Hematopoietic multipotent progenitor cell treated with erythropoietin and hydrocortisone succinate and interleukin-3 and kit ligand, for 6 days (in vitro differentiated cells): ENCODE measurements around the gene CROT.
A peak's percentile ranks its signal among the peaks of the same experiment; 100 is the strongest.

Source experiments
- DNase-seq: peaks from one replicate; pipeline ENCODE4 v3.0.0-alpha.2; 2015

CROT gene

DNA sequence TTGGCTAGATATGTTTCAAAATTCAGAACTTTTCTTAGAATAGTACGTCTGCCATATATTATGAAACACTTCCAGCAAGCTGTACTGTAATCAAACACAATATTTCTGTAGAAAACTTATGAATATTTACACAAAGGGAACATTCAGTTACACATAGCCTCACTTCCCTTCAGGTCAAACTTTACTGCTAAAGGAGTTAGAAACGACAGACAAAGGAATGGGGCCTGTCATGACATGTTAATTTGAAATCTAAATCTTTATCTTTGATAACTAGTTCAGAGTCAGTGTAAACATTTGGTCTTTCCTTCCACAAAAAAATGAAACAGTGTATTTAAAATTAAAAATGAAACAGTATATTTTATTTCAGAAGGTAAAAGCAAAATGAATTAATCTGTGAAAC, 1.0 kb upstream of the CROT start:
- peak; percentile 23 for DNase-seq

DNA sequence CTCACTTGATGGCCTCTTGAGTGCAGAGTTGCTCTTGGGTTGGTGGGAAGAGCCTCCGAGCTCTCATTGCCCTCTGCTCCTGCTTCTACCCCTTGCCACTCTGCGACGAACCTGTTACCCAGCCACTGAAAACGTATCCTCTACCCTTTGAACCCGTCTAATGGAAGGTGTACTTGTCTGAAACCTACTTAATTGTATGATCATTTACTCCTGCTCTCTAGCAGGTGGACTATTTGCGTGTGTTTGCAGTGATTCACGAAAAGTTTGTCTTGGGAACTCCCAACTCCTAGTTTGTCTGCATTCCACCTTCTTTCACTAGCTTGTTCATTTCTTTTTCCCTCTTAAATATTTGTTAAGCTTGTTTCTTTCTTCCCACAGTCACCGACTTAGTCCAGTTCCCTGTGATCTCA, 503 bp downstream of the CROT start:
- peak; percentile 24 for DNase-seq

DNA sequence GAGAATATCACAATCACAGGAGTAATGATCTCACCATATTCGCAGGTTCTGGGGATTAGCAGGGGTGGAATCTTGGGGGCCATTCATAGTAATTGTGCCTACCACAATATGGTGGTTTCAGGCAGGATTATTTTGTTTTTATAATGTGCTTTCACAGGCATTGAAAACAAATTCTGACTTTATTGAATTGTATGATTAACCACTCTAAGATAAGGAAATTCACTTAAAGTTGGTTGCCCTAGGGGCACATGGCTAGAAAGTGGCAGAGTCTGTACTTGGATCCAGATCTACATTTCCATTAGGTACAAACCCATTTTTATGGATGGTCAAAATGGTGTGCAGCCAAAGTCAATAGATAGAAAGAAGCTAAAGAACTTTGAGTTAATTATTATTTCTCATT, 1.7 kb downstream of the CROT start:
- no peak for DNase-seq

DNA sequence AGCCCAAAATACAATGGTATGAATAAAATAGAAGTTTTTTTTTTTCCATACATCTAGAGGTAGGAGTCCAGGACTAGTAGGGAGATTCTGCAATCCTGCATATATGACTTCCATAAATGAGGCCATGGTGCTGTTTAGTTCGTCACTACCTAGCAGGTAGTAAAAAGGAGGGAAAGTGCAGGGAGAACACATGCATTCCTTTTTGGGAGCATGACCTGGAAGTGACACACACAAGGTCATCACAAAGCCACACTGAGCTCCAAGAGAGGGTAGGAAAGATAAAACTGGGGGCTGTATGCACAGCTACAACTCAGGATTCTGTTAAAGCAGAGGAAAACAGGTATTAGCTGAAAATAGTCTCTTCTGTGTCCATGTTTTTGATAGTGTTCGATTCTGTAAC, 2.2 kb downstream of the CROT start:
- DNase-seq = no peak

DNA sequence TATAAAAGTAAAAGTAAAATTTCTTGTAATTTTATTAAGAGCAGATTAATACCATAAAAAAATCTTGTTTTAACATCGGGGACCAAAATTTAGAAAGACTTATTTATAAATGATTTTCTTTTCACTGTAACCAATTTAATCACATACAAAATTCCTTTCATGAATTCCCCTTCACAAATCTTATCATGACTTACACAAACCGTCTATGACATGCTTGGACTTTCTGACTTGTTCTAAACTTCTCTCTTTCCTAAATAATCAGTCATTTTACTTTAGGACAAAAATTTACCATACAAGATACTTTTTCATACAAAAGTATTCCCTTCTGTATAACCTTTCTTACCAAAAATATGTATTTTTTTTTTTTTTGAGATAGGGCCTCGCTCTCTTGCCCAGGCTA, 9.3 kb downstream of the CROT start:
- peak; percentile 54 for DNase-seq

DNA sequence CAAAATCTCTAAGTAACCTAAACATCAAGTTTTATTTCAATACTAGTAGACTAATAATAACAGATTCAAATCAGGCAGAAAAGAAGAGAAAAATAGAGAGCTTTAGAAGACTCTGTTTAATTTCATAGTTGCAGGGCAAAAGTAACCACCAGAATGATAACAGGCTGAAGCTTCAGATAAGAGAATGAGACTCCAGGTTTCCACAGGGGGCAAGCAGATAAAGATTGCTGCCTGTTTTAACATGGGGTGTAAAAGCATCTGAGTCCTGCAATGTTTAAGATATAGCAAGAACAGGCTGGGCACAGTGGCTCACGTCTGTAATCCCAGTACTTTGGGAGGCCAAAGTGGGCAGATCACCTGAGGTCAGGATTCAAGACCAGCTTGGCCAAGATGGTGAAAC, 11.0 kb downstream of the CROT start:
- DNase-seq = peak; percentile 77

DNA sequence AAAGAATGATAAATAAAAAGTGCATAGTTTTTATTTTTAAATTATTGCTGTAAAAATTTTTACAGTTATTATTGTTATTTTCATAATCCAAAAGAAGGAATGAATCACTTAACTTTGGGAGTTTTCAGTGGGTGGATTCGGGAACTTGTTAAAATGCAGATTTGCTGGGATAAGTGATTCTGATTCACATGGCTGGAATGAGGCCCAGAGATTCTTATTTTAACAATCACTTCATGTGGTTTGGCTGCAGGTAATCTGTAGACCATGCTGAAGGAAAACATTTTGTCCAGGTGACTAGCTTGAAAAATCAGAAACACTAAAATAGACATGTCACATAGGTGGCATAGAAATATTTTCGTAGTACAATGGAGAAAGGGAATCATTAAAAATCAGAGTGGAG, 13.9 kb downstream of the CROT start:
- no peak for DNase-seq

DNA sequence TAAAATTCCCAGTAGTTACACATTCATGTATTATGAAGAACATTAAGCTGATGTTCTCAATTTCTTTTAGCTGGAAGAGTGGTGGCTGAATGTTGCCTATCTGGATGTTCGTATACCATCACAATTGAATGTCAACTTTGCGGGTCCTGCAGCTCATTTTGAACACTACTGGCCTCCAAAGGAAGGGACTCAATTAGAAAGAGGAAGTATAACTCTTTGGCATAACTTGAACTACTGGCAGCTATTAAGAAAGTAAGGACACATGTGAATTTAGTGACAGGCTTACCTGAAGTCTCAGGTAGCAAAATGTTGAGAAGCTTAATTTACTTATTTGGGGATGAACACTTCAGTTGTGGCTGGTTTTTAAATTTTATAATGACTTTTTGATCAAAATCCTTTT, 15.9 kb downstream of the CROT start:
- no peak for DNase-seq

DNA sequence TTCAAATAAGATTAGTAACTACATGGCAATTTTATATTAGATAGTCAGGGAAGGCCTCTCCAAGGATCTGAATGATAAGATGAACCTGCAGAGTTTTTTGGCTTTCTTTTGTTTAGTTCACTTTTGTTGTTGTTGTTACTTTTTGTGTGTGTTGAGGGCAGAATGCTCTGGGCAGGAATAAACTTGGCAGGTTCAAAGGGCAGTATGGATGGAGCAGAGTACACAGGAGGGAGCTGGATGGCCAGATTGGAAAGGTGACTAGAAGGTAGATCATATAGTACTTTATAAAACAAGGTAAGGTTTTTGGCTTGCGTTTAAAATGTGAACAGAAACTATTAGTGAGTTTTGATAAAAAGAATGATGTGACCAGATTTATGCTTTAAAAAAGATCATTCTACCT, 17.9 kb downstream of the CROT start:
- DNase-seq = no peak

DNA sequence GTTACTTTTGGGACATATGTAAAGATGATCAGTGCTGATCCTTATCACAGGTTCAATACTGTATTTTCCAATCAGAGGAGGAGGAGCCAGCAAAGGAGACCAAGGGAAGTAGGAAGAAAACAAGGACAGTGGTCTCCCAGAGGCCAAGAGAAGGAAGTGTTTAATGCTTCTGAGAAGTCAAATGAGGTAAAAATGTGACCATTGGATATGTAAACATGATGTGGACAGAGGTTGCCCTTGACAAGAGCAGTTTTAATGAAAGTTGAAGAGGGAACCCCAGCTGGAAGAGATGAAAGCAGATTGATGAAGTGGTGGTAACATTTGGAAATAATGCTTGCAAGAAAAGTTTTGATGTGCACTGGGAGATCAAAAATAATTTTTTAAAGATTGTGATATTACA, 18.8 kb downstream of the CROT start:
- no peak for DNase-seq

DNA sequence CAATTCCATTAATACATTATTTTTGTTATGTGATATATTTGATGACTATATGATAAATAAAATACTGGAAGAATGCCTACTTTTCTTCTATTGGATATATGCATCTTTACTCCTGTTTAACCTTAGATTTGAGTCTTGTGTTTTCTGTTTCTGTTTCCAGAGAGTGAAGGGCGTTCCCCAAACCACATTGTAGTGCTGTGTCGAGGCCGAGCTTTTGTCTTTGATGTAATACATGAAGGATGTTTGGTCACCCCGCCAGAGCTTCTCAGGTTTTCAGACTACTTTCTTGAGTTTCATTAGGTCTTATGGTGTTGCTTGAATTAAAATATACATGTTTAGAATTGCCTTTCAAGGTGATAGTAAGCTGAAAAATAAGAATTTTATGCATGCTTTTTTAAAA, 23.8 kb downstream of the CROT start:
- DNase-seq = no peak

DNA sequence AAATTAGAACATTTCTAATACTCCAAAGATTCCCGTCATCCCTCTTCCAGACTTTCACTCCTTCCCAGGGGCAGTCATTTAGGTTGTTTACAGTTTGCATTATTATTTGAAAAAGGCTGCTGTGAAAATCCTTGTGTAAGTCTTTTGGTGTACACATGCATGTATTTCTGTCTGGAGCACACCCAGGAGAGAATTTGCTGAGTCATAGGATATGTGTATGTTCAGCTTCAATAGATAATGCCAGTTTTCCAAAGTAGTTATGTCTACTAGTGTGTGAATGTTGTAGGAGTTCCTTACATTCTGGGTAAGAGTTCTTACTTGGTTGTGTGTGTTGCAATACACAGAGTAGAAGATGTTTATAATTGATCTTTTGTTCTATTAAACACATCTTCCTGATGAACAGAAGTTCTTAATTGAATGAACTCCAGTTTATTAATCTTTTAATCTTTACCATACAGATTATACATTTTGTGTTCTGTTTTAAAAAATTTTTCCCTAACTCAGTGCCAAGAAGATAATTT, 25.3 kb downstream of the CROT start:
- peak; percentile 75 for DNase-seq

DNA sequence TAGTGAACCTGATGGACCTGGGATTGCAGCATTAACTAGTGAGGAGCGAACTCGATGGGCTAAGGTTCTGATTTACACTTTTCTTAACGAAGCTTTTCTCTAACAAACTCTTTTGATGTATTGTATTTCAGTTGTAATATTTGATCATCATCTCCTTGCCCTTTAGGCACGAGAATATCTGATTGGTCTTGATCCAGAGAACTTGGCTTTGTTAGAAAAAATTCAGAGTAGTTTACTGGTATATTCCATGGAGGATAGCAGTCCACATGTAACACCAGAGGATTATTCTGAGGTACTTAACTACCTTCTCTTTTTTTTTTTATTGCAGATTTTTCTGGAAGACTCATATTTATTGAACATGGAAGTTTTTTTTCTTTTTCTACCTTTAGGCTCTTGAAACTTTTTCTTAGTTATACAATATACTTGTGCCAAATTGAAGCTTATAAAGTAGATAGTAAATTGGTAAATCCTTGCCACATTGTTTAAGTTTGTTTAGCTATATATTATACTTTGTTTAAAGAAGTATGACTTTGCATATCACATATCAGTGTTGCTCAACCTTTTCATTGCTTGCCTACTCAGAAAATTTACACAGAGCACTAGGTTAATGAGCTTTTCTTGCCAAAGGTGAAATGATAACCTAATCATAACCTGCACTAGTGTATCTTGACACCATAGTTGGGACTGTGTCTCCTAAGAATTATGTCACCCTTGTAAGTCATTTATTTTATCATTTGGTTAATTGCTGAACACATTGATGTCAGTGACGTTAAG, 30.4 kb downstream of the CROT start:
- no peak for DNase-seq

DNA sequence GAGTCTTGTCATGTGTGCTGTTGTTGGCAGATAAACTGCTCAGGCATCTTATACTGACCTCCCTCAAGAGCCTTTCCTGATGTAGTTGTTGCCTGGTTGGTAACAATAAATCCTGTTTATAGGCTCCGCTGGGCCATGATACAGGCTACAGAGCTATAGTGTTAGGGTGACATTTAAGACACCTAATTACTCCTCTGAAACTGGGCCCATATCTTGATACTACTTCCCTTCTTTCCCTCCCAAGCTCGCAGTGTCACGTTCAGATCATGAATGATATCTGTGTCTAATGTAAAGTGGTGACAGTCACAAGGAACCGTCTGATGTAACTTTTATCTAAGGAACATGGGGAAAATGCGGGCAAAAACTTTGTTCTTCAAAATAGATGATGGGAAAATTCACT, 35.4 kb downstream of the CROT start:
- no peak for DNase-seq

DNA sequence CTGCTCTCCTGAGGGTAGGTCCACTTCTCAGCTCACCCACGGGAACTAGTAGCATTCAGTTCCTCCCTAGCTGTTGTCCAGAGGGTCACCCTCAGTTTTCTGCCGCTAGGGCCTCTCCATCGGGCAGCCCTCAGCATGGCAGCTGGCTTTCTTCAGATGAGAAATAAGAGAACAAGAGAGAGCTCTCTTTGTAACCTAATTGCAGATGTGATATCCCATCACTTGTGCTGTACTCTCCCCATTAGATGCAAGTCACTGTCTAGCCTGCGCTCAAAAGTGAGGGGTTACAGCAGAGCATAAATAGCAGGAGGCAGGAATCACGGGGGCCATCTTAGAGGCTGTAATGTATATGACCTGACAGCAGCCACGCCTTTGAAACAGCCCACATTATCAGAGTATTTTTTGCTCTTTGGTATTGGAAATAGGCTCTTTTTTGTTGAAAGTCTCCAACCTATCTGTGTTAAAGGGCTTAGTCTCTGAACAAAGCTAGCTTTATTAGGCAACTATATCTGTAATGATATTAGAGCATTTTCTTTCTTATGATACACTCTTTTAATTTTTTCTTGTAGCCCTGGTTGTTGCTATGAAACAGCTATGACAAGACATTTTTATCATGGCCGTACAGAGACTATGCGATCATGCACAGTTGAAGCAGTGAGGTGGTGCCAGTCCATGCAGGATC, 45.7 kb downstream of the CROT start:
- DNase-seq = no peak

DNA sequence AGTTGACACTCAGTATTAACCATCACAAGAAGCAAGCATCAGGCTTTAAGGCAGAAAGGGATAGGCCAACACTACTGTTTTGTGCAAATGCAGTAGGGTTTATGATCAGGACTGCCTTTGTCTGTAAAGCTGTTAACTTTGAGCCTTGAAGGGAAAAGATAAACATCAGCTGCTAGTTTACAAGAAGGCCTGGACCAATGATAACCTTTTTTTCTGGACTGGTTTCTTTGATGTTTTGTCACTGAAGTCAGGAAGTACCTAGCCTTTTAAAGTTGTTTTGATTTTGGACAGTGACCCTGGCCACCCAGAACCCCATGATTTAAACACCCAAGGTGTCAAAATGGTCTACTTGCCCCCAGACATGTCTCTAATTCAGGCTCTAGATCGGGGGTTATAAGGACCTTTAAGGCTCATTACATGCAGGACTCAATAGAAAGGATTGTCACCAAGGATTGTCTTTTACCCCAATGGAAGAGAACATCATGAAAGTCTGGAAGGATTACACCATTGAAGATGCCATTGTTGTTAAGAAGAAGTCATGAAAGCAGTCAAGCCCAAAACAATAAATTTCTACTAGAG, 50.1 kb downstream of the CROT start:
- no peak for DNase-seq

DNA sequence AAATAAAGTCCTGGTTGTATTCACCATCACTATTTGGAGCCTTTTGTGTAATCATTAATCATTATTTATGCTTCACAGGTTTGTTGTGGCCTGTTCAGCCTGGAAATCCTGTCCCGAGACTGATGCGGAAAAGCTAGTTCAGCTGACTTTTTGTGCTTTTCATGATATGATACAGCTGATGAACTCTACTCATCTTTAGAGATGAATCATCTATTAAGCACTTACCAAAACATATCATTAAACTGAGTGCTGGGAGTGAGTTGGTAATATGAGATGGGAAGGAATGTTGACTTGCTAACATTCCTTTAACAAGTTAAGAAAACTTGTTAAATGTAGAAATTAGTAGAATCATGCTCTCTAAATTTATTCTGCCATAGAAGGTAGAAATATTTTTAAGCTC, 53.0 kb downstream of the CROT start:
- DNase-seq = no peak

DNA sequence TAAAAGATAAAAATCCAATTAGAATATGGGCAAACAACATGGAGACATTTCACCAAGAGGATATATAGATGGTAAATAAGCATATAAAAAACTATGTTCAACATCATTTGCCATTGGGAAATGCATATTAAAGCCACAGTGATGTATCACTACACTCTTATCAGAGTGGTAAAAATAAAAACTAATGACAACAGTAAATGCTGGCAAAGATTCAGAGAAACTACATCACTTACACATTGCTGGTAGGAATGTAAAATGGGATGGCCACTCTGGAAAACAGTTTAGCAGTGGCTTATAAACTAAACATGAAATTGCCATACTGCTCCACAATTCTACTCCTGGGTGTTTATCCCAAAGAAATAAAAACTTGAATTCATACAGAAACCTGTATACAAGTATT, 59.2 kb downstream of the CROT start:
- DNase-seq = no peak

DNA sequence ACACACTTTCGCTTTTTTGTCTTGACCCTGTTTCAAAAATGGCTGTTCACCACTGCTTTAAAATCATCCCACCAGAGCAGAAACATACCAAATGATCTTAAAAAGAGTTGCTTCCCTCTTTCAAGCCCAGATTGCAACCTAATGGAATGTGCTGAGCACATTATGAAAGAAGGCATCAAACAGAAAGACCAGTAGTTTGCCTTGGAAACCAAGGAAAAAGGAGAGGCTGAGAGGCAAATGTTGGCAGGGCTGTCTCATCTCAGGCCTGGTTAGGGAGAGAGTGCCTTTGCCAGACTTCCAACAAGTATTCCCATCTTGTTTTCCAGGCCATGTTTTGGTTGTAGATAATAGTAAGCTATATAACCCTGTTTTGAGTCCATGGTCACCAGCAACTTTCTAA, 65.7 kb downstream of the CROT start:
- no peak for DNase-seq

DNA sequence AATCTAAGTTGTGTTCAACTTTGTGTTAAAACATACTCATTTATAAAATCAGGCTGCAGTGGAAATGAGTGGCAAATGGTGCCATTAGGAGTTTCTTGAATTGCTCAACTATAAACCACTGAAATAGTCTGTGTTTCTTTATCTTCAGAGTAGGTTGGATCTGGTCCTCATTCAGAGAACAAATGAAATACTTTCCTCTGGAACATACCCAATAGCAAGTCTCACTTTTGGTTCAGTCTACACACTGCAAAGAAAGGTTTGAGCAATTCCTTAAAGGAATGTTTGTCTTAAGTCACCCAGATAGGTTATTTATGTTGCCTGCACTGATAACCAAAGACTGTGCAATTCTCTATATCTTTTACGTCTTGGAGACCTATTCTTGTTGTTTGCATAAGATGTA, 67.6 kb downstream of the CROT start:
- DNase-seq = no peak

DNA sequence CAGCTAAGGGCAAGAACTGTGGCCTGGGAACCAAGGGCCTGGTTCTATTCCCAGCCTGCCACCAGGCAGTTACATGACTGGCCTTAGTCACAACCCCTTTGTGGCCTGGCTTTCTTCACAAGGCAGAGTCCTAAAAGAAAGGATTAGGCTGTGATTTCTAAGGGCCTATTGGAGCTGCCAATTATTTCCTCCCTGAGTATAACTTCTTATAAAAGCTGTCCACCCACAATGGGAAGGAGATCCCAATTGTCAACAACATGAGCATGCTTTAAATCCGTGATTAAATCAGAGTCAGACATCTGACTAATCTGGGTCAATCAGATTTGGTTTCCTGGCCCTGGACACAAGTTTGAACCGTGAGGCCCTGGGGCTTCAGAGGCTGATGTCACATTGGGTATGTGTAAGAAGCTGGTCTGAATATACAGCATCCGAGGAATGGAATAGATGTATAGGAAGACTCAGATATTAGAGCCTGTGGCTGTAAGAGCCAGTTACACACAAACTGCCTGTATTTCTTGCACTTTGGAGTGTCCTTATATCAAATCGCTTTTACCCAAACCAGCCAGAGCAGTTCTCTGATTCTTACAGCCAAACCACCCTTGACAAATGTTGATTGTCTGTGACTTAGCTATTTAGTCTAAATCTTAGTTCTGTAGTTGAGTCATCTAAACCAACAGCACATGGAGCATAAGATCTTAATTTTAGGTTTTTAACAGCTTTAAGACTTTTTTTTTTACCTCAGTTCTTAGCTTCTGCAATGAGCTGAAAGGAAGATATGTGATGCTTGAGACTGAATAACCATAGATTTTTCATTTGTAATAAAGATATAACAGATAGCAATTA, 68.7 kb downstream of the CROT start:
- DNase-seq = no peak

DNA sequence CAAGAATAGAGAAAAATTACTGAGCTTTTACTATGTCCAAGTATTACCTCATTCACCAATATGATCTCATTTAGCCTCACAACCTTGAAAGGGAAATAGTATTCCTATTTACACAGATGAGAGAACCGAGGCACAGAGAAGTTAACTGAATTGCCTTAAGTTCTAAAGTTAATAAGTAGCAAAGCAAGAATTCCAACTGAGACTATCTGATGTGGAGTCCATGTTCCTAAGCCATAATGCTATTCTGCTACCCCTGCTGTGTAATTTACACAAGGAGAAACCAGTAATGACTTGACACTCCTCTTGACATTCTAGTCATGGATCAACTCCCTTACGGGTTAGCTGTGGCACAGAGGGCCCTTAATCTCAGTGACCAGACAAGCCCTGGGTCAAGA, 69.3 kb downstream of the CROT start:
- DNase-seq = no peak
